GM13977 (cell line): Measurements from ENCODE around the gene ISM1.

Experiments used
- DNase-seq: peaks from one replicate; pipeline ENCODE4 v3.0.0; 2012; ENCODE audit warnings: low spot score
- CTCF ChIP-seq: IDR thresholded peaks from 2 replicates; pipeline ENCODE4 v1.5.1; 2012; ENCODE audit warnings: mild to moderate bottlenecking, control low read depth; ENCODE audit not compliant: insufficient read depth; ENCODE audit errors: extremely low read depth, missing control alignments
- in situ Hi-C: fragments of 300-500 bp; cut with MboI; formaldehyde crosslinking; loops from one replicate; pipeline ENCODE4 v1.12.0; 2022; ENCODE audit warnings: low sequenced_read_pairs, low pct_unique_long_range_greater_than_20kb, mixed read lengths, inconsistent platforms; ENCODE audit not compliant: unreplicated experiment

Gene ISM1

GRCh38 chr20:13292201-13292885 is 71.3 kb downstream of the ISM1 start:
- in situ Hi-C loops = no loop called here
- no peak for TF ChIP-seq CTCF
- DNase-seq = no peak

- no peak for TF ChIP-seq CTCF
- peak; percentile 8 for DNase-seq
- in situ Hi-C loops = no loop called here
Measured at GRCh38 chr20:13294522-13294921, 73.4 kb downstream of the ISM1 start.

- DNase-seq = no peak
- in situ Hi-C loops = no loop called here
- TF ChIP-seq CTCF = no peak
Measured at GRCh38 chr20:13295637-13296036, 74.6 kb downstream of the ISM1 start.

- TF ChIP-seq CTCF = no peak
- no peak for DNase-seq
- in situ Hi-C loops = no loop called here
Measured at GRCh38 chr20:13296070-13296469, 75.0 kb downstream of the ISM1 start.

GRCh38 chr20:13297147-13297899 is 76.2 kb downstream of the ISM1 start:
- DNase-seq = no peak
- in situ Hi-C loops = no loop called here
- no peak for TF ChIP-seq CTCF

- no peak for TF ChIP-seq CTCF
- DNase-seq = peak; percentile 0
- in situ Hi-C loops = no loop called here
Measured at GRCh38 chr20:13298692-13299373, 77.8 kb downstream of the ISM1 start.
